NCI-H1436 (cell line): ENCODE data around the gene MINDY3.
A peak's percentile ranks its signal among the peaks of the same experiment; 100 is the strongest.
"Not testable (repeated sequence)": the region's sequence is repeated elsewhere in the genome, so short reads cannot be mapped to it uniquely, and the experiment has no call there.

Source experiments
- DNase-seq: peaks from one replicate; lab custom pipeline; 2025; lab: John Stamatoyannopoulos, UW

The MINDY3 gene

DNA sequence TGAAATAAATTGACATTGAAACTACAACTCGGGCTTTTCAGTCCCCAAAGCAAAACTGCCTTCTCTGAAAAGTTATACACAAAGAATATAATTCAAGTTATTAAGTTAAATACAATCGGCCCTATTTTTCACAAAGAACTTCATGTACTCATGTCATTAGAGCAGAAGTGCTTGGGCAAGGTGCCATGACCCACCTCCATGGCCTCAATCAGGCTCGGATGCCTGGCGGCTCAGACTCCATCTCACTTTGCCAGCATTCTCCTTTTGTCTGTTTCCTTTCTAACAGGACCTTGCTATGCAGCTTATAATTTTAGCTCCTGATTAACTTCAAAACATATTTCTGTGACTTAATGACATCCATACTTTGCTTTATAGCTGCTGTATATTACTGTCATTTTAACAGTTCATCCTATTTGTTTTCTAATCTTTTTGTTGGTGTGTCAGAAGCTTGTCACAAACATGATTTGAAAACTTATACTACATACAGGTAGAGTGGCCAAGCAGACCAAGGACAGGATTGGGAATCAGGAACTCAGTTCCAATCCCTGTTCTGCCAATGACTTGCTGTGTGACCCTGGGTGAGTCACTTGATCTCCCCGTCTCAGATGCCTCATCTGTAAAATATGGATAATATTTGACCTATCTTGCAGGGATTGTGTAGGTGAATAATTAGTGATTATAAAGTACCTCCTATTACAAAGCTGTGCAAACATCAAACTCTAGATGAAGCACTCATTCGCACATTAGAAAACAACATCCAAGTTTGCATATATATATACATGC is 79.8 kb downstream of the MINDY3 start:
- peak; percentile 12 for DNase-seq

- no peak for DNase-seq
These were observed 84.8 kb downstream of the MINDY3 start for GRCh38 chr10:15775513-15775912.

- DNase-seq = not testable (repeated sequence)
These were observed 85.8 kb downstream of the MINDY3 start for GRCh38 chr10:15774534-15774933.

GRCh38 chr10:15764892-15765454 is 95.3 kb downstream of the MINDY3 start:
- DNase-seq = no peak

DNA sequence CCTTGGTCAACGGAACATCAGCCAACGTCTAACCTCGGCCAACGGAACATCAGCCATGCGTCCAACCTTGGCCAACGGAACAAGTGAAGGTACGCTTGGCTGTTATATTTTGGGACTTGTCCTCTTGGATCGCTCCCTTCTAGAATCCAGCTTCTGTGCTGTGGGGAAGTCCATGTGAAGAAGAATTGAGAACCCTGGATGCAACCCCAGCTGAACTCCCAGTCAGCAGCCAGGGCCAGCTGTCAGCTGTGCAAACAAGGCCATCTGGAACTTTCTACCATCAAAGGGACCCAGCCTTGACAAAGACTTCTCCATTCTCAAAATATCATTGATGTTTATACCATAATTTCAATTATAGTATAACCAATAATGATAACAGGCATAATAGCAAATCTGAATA is 97.3 kb downstream of the MINDY3 start:
- no peak for DNase-seq

DNA sequence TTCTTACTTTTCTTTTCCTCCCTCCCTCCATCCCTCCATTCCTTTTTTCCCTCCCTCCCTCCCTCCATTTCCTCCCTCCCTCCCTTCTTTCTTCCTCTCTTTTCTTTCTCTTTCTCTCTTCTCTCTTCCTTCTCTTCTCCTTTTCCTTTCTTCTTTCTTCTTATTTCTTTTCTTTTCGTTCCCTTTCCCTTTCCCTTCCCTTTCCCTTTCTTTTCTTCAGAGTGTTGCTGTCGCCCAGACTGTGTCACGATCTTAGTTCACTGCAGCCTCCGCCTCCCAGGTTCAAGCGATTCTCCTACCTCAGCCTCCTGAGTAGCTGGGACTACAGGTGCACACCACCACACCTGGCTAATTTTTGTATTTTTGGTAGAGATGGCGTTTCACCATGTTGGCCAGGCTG is 98.1 kb downstream of the MINDY3 start:
- DNase-seq = not testable (repeated sequence)

GRCh38 chr10:15761224-15761623 is 99.1 kb downstream of the MINDY3 start:
- not testable (repeated sequence) for DNase-seq

DNA sequence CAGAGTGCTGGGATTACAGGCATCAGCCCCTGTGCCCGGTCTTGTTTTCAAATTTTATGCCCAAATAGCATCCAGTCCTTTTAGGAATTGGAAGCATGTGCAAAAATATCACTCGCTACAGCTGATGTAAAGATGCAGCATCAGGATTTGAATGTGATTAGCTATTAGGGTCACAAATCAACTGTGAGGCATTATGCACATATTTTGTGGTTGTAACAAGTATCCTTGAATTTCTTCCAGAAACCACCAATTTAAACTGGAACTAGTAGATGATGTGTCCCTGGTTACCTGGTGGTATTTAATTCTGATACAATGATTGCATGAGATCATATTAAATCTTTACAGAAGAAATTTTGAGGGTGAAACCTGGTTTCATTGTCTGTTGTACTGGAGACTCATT is 99.6 kb downstream of the MINDY3 start:
- DNase-seq = no peak

- no peak for DNase-seq
These were observed 101.0 kb downstream of the MINDY3 start for GRCh38 chr10:15759265-15759664.

GRCh38 chr10:15758618-15759017 is 101.7 kb downstream of the MINDY3 start:
- DNase-seq = no peak

DNA sequence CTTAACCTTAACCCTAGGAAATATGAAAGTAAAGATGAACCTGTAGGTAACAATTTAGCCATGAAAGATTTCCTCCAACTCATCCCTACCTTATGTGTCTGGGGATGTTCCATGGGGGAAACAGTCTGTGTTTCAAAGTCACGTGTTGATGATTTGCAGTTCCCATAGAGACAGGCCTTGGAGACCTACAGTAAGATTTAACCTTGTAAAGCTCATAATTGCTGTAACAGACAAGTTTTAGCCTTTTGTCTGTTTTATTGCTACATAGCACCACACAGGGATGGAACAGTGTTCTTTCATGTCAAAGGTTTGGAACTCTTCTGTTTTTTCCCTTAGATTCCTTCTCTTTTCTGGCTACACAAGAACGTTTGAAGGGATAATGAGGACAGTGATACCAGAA is 105.4 kb downstream of the MINDY3 start:
- DNase-seq = no peak

DNA sequence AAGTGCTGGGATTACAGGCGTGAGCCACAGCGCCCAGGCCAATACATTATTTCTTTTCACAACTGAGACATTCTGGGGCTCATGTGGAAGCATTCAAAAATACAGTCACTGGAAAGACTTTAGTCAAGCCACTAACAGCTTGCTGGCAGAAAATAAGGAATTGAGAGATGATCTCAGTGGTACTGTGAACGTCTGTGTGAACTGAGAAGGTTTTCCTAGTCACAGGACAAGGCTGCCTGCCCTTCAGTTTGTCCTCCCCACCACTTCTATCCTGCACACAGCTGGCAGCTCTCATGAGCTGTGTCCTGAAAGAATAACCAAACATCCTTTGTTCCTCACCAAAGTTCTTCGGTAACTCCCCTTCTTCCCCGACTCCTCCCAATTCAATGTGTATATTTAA is 109.3 kb downstream of the MINDY3 start:
- DNase-seq = no peak

GRCh38 chr10:15748126-15748525 is 112.2 kb downstream of the MINDY3 start:
- no peak for DNase-seq

GRCh38 chr10:15747632-15748031 is 112.7 kb downstream of the MINDY3 start:
- no peak for DNase-seq

- DNase-seq = no peak
These were observed 114.6 kb downstream of the MINDY3 start for GRCh38 chr10:15745751-15746150.

- peak; percentile 1 for DNase-seq
These were observed 116.0 kb downstream of the MINDY3 start for GRCh38 chr10:15744217-15744865.

- DNase-seq = no peak
These were observed 116.9 kb downstream of the MINDY3 start for GRCh38 chr10:15743443-15743842.

DNA sequence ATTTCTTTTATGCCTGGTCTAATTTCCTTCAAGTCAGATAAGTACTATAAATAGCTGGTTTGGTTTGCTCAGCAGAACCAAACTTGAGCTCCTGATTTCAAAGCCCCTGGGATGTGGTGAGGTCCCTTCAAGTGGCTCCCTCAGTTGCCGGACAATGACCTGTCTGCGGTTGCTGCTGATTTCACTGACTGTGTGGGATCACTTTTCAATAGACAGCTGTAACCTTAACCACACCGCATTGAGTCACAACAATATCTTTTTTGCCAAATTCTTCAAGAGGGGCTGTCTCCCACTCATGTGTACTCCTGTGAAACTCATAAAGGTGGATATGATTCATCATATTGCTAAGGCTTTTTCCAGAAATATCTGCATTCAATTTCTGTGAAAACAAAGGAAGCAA is 117.5 kb downstream of the MINDY3 start:
- no peak for DNase-seq

GRCh38 chr10:15742102-15742501 is 118.2 kb downstream of the MINDY3 start:
- DNase-seq = no peak

DNA sequence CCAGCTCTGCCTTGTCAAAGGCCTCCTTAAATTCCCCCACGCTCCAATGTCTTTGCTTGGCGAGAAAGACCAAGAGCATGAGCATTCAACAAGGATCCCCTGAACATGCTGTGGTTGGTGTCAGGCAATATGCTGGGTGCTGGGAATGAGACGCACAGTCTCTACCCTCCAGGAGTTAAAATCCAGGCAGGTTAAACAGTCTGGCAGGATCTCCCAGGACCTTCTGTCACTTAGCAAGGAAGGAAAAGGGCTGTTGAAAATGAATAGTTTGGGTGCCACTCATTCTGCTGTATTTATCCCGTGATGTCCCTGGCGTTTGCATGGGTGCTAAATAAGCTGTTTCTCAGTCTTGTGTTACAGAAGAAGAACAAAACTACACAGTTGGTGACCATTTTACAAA is 118.7 kb downstream of the MINDY3 start:
- DNase-seq = no peak

- no peak for DNase-seq
These were observed 120.0 kb downstream of the MINDY3 start for GRCh38 chr10:15740261-15740660.

DNA sequence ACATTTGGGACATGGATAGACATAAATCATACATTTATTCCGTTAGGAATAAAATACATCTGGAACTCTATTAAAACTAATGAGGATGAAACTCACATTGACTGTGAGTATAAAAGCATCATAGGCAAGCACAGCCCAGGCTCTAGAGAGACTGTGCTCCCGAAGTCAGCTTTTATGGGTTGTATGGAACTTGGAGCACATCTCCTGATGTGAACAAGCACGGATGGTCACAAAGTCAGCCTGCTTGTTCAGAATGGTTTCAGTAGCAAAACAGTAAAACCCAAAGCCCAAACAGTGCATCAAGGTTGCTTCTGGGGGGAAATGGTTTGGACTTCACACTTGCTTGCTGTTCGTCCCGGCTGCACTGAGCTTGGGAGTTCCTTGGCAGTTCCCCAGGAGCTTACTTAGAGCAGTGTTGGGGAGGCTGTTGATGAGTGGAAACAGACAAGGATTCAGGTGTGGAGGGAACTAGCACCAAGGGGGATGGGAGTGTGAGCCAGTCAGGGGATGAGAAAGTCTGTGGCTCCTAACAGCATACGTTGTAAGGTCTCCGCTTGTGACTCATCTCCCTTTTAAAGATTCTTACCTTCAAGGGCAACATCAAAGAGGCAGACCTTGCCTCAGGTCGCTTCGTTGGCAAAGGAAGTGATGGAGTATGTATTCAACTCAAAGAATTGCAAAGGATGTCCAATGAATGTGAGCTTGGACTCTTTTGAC is 120.9 kb downstream of the MINDY3 start:
- no peak for DNase-seq
